Suprapubic skin (tissue), 4 donors: Measurements from ENCODE around the gene FRMD1. TPM values are rescaled to one million over a fixed set of nuclear protein-coding genes. Genes with fewer than 3 reads are reported as not detected.

Experiments
- DNase-seq, 2 donors: peaks; one replicate each; pipeline ENCODE4 v3.0.0-alpha.2; 2019; ENCODE audit warnings: low spot score in 2 of 2
- H3K27ac ChIP-seq: fragments of 200-600 bp; sonication (generic); one replicate; pipeline ENCODE4 v1.5.1; 2019
- H3K27me3 ChIP-seq: fragments of 200-600 bp; sonication (generic); one replicate; pipeline ENCODE4 v1.5.1; 2019
- H3K36me3 ChIP-seq: fragments of 200-600 bp; sonication (generic); one replicate; pipeline ENCODE4 v1.5.1; 2019
- H3K4me1 ChIP-seq: fragments of 200-600 bp; sonication (generic); one replicate; pipeline ENCODE4 v1.5.1; 2019
- H3K4me3 ChIP-seq: fragments of 200-600 bp; sonication (generic); one replicate; pipeline ENCODE4 v1.5.1; 2019; ENCODE audit warnings: mild to moderate bottlenecking
- H3K9me3 ChIP-seq: fragments of 200-600 bp; sonication (generic); one replicate; pipeline ENCODE4 v1.5.1; 2019
- EP300 ChIP-seq: sonication (generic); formaldehyde crosslinking; IDR thresholded peaks from one replicate; pipeline ENCODE4 v1.6.1; 2017; ENCODE audit warnings: antibody characterized with exemption
- POLR2A ChIP-seq, 2 donors: fragments of 450-650 bp; IDR thresholded peaks; one replicate each; pipeline ENCODE4 v1.6.1; 2017; ENCODE audit warnings: antibody characterized with exemption in 2 of 2, mild to moderate bottlenecking in 2 of 2, moderate library complexity in 2 of 2
- POLR2AphosphoS5 ChIP-seq, 3 donors: sonication (generic); formaldehyde crosslinking; IDR thresholded peaks; one replicate each; pipeline ENCODE4 v1.6.1; 2017; ENCODE audit warnings: antibody characterized with exemption in 3 of 3
- WGBS: methylation state at CpG from one replicate; pipeline ENCODE4 v1.1.5; 2018; 5-methylcytosine and 5-hydroxymethylcytosine counted together
- total RNA-seq, 4 donors: library from RNA; depleted of rRNA; stranded (reverse); fragments of >200 nt; gene quantifications; one replicate each; pipeline ENCODE4 v1.1.0, GENCODE V29; 2016
- TF ChIP-seq, protein P1 (sequence below), 2 donors: fragments of 200-600 bp in 1 of 2; fragments of 450-650 bp in 1 of 2; sonication (generic) in 1 of 2; IDR thresholded peaks; one replicate each; pipeline ENCODE4 v1.5.1; 2016 to 2019; ENCODE audit warnings: antibody characterized with exemption in 2 of 2, mild to moderate bottlenecking in 1 of 2, moderate library complexity in 1 of 2

The FRMD1 gene
- total RNA-seq, 4 donors from 2014 or later = 0.64 to 2.6 (median 1.5) TPM

DNA sequence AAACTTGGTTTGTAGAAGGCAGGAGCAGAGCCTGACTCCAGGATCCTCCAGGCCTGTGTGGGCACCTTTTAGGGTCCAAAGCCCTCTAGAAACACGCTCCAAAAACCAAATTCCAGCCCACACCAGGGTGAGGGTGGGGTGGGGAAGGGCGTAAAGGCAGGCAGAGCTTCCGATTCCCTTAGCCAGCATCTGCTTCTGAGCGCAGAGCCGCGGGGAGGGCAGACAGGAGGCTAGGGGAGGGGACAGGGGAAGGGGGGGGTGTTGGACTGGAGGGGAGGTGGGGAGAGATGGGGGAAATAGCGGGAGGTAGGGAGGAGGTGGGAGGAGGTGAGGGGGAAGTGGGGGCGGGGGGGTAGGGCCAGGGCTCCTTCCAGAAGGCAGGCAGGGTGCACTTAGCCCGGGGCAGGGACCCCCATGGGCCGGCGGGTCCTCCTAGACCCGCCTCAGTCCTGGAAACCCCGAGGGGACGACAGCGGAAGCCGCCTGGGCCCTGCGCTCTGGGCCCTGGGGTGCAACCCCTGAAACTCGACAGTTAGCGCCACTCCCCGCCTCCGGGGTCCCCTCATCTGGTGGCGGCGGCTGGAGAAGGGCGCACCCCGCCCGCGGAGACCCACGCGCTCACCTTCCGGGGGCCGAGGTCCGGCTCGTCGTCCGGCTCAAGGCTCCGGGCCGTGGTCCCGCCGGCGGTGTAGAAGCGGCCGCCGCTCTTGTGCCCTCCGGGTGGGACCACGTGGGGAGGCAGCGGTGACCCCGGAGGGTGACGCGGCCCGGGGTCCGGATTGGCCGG is 22.0 kb upstream of the FRMD1 start:
- WGBS = 10% methylated on average over 21 of the region's 52 CpGs
- H3K36me3 ChIP-seq = no peaks in the 10 kb centered on the region
- TF ChIP-seq EP300 = no peak
- TF ChIP-seq POLR2AphosphoS5 (IDR thresholded peaks at IDR 0.05) = no peak
- TF ChIP-seq, protein P1, sequence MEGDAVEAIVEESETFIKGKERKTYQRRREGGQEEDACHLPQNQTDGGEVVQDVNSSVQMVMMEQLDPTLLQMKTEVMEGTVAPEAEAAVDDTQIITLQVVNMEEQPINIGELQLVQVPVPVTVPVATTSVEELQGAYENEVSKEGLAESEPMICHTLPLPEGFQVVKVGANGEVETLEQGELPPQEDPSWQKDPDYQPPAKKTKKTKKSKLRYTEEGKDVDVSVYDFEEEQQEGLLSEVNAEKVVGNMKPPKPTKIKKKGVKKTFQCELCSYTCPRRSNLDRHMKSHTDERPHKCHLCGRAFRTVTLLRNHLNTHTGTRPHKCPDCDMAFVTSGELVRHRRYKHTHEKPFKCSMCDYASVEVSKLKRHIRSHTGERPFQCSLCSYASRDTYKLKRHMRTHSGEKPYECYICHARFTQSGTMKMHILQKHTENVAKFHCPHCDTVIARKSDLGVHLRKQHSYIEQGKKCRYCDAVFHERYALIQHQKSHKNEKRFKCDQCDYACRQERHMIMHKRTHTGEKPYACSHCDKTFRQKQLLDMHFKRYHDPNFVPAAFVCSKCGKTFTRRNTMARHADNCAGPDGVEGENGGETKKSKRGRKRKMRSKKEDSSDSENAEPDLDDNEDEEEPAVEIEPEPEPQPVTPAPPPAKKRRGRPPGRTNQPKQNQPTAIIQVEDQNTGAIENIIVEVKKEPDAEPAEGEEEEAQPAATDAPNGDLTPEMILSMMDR (IDR thresholded peaks at IDR 0.05) = no peak
- no peak for TF ChIP-seq POLR2A (IDR thresholded peaks at IDR 0.05)
- DNase-seq = no peak
- H3K27ac ChIP-seq = no peak overlapping the region
- no peaks in the 10 kb centered on the region for H3K9me3 ChIP-seq
- H3K4me3 ChIP-seq = peak overlapping the region; percentile 30
- peaks cover 17% of the 10 kb centered on the region for H3K4me1 ChIP-seq
- peaks cover 57% of the 10 kb centered on the region for H3K27me3 ChIP-seq

DNA sequence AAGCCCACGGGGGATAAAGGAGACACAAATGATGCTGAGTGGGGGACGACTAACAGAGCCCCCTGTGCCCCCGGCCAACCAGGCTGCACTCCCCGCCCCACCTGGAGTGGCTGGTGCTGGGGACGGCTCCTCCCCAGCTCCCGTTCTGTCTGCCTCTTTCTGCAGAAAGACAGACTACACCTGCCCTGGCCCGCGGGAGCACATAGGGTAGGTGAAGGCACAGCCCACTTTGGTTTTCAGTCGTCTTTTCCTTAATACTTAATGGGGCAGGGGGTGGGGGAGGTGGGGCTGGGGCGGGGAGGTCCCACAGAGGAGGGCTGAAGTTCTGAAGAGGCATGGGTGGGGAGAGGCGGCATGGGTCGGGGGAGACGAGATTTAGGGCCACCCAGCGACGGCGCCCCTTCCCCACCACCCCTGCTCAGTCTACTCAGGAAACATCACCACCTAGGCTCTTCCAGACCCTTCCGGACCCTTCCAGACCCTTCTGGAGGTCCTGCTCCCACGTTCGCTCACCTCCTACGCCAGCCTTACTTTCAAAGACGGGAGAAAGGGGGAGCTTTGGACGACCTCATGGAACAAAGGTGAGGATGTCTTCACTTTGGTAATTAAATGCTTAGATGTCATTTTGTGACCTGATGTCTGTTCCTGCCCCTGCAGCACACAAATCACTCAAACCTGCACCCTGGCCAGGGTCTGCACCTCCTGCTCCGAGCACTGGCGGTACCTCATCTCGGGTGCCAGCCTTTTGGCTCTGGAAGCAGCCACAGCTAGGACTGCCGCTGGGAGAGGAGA is 21.2 kb upstream of the FRMD1 start:
- H3K27me3 ChIP-seq = peaks cover 57% of the 10 kb centered on the region
- 80% methylated on average over 23 of the region's 26 CpGs for WGBS
- DNase-seq = no peak
- H3K4me3 ChIP-seq = no peak overlapping the region
- no peaks in the 10 kb centered on the region for H3K36me3 ChIP-seq
- no peak overlapping the region for H3K27ac ChIP-seq
- H3K9me3 ChIP-seq = no peaks in the 10 kb centered on the region
- peaks cover 17% of the 10 kb centered on the region for H3K4me1 ChIP-seq
- TF ChIP-seq, protein P1 (IDR thresholded peaks at IDR 0.05) = no peak
- no peak for TF ChIP-seq EP300
- no peak for TF ChIP-seq POLR2A (IDR thresholded peaks at IDR 0.05)
- TF ChIP-seq POLR2AphosphoS5 (IDR thresholded peaks at IDR 0.05) = no peak

DNA sequence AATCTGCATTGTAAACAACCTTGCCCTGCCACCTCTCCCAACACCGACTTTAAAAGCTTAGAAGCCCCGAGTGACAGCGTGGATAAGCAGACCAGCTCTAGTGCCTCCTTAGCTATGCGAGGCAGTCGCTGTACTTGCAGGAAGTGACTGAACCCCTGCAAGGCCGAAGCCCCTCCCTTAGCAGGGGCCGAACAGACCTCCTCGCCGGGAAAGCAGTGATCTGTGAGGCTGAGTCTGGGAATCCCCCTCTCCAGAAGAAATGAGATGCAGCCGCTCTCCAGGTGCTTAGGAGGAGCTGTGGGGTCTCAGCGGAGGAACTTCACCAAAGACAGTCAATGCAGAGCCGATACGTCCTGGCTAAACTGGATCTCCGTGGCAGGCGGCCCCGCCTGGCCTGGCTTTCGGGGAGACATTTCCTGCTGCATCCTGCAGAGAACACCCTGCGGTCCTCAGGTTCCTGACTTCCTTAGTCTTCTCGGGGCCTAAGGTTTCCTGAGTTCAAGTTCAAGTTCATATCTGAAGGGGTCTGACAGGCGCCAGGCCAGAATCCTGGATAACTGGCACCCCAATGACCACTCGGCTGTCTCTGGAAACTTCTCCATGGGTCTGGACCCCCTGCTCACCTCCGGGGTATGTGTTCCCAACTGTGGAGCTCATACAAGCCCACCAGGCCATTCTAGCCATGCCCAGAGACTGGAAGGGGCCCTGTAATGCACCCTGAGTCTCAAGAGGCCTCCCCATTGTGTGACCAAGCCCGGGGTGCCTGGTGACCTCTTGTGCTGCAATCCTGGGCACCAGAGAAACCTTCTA is 20.4 kb upstream of the FRMD1 start:
- H3K4me3 ChIP-seq = no peak overlapping the region
- H3K27me3 ChIP-seq = peaks cover 57% of the 10 kb centered on the region
- H3K9me3 ChIP-seq = no peaks in the 10 kb centered on the region
- peaks cover 17% of the 10 kb centered on the region for H3K4me1 ChIP-seq
- H3K36me3 ChIP-seq = no peaks in the 10 kb centered on the region
- WGBS = 74% methylated on average over 16 of the region's 23 CpGs
- H3K27ac ChIP-seq = no peak overlapping the region
- no peak for DNase-seq
- TF ChIP-seq POLR2AphosphoS5 (IDR thresholded peaks at IDR 0.05) (no peak), POLR2A (IDR thresholded peaks at IDR 0.05) (no peak), EP300 (no peak)
- TF ChIP-seq, protein P1 (IDR thresholded peaks at IDR 0.05) = no peak

DNA sequence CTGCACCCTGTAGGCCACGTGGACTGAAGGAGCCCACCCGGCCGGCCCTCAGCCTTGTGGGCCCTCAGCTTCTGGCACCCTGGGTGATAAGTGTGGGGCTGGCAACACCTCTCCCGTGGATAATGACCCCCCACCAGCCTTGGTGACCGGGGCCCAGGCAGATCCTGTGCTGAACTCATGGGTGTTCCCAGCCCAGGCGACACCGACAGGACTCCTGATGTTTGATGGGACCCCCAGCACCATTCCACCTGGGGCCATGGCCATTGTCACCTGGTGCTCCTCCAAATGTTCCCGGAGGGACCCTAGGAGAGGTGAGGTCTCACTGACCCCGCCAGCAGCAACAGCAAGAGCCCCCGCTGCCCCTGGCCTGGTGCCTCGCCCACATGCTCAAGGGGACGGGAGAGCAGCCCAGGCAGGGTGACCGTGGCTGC is 19.4 kb upstream of the FRMD1 start:
- Histone ChIP-seq H3K9me3 (no peaks in the 10 kb centered on the region), H3K27ac (no peak overlapping the region), H3K4me1 (peaks cover 17% of the 10 kb centered on the region), H3K4me3 (no peak overlapping the region), H3K36me3 (no peaks in the 10 kb centered on the region), H3K27me3 (peaks cover 57% of the 10 kb centered on the region)
- no peak for TF ChIP-seq POLR2AphosphoS5 (IDR thresholded peaks at IDR 0.05)
- TF ChIP-seq, protein P1 (IDR thresholded peaks at IDR 0.05) = no peak
- no peak for TF ChIP-seq EP300
- no peak for TF ChIP-seq POLR2A (IDR thresholded peaks at IDR 0.05)
- no peak for DNase-seq
- WGBS = 88% methylated on average over 4 of the region's 13 CpGs
